Right lobe of liver (tissue), 4 donors: Measurements from ENCODE around the gene KAZN.

Experiments used
- POLR2A ChIP-seq: fragments of 450-650 bp; IDR thresholded peaks from one replicate; pipeline ENCODE4 v1.6.1; 2017; ENCODE audit warnings: antibody characterized with exemption, mild to moderate bottlenecking
- TF ChIP-seq, protein P1 (sequence below), 4 donors: fragments of 200-600 bp in 3 of 4; fragments of 450-650 bp in 1 of 4; IDR thresholded peaks; one replicate each; pipeline versions ENCODE4 v1.5.1 to v1.8.0; 2016 to 2022; ENCODE audit warnings: antibody characterized with exemption in 4 of 4, mild to moderate bottlenecking in 2 of 4
- donor health status: DM: no; HTN: no; CAD: no.
- donor health status: DM: no; HTN: no; CAD: no.
- donor health status: DM: no; HTN: yes; CAD: no.

DNA sequence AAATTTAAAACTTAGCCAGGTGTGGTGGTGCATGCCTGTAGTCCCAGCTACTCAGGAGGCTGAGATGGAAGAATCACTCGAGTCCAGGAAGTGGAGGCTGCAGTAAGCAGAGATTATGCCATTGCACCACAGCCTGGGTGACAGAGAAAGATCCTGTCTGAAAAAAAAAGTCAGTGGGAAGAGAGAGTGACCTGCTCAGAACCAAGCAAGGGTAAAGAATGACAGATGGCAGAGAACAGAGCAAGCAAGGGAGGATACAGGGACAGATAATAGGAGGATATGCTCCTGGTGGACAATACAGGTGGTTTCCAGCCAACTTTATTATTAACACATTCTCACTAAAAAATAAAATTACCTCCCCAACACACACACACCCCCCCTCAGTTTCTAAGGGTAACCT is 550.5 kb downstream of the KAZN start:
- no peak for TF ChIP-seq POLR2A
- TF ChIP-seq, protein P1, sequence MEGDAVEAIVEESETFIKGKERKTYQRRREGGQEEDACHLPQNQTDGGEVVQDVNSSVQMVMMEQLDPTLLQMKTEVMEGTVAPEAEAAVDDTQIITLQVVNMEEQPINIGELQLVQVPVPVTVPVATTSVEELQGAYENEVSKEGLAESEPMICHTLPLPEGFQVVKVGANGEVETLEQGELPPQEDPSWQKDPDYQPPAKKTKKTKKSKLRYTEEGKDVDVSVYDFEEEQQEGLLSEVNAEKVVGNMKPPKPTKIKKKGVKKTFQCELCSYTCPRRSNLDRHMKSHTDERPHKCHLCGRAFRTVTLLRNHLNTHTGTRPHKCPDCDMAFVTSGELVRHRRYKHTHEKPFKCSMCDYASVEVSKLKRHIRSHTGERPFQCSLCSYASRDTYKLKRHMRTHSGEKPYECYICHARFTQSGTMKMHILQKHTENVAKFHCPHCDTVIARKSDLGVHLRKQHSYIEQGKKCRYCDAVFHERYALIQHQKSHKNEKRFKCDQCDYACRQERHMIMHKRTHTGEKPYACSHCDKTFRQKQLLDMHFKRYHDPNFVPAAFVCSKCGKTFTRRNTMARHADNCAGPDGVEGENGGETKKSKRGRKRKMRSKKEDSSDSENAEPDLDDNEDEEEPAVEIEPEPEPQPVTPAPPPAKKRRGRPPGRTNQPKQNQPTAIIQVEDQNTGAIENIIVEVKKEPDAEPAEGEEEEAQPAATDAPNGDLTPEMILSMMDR (IDR thresholded peaks at IDR 0.05), result no peak
